Activated T-helper 1 cell treated with anti-CD3 and anti-CD28 coated beads, Interleukin-12 subunit alpha, Interleukin-12 subunit beta, Interleukin-2, Interleukin-4 antibody, amounts not matched to agents 30 ng/mL and 10 ng/mL and 1 ng/mL, durations not matched to agents 14 hours and 24 hours and 36 hours (primary cell): ENCODE results near the gene AFF1. TPM values are rescaled to one million over a fixed set of nuclear protein-coding genes. Genes with fewer than 3 reads are reported as not detected.
"Not testable (repeated sequence)": the region's sequence is repeated elsewhere in the genome, so short reads cannot be mapped to it uniquely, and the experiment has no call there.

Experiments used
- DNase-seq: peaks from one replicate; pipeline ENCODE4 v3.0.0; 2021; ENCODE audit warnings: low spot score
- H3K27ac Mint-ChIP-seq: one replicate; pipeline ENCODE4 v1.8.0; 2021; ENCODE audit warnings: mild to moderate bottlenecking, mixed read lengths
- H3K27me3 Mint-ChIP-seq: one replicate; pipeline ENCODE4 v1.8.0; 2022; ENCODE audit warnings: mild to moderate bottlenecking, moderate library complexity, mixed read lengths; ENCODE audit not compliant: insufficient read depth
- H3K36me3 Mint-ChIP-seq: one replicate; pipeline ENCODE4 v1.8.0; 2021; ENCODE audit warnings: low read depth, mixed read lengths
- H3K4me1 Mint-ChIP-seq: one replicate; pipeline ENCODE4 v1.8.0; 2021; ENCODE audit warnings: low read depth, mixed read lengths
- H3K4me3 Mint-ChIP-seq: one replicate; pipeline ENCODE4 v1.8.0; 2021; ENCODE audit warnings: mild to moderate bottlenecking, moderate library complexity, mixed read lengths
- H3K9me3 Mint-ChIP-seq: one replicate; pipeline ENCODE4 v1.8.0; 2021; ENCODE audit warnings: mixed read lengths
- intact Hi-C: fragments of 100-400 bp; cut with micrococcal nuclease; formaldehyde crosslinking; loops from one replicate; pipeline ENCODE4 v1.15.1; 2024
- total RNA-seq: library from RNA; stranded (reverse); gene quantifications from 2 replicates; pipeline ENCODE4 v1.2.3, GENCODE V29; 2022

The AFF1 gene
- total RNA-seq, 1 donor from 2014 or later: 47.0 TPM

DNA sequence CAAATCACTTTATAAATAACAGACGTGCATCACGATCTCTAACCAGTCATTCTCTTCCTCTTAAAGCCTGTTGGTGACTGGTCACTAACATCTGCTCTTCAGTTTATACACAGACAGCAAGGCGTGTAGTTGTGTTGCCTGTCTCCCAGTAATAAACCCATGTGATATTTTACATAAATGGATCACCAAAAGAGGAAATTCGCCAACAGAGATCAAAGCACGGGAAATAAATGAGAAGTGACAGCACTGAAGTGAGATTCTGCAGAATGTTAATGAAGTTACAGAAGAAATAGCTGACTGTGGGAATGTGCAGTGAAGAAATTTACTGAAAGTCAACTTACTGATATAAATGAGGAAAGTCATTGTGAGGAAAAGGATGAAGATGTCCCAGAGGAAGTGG is 47.0 kb downstream of the AFF1 start:
- Mint-ChIP-seq H3K36me3 (peaks cover 10% of the 10 kb centered on the region), H3K4me3 (no peak overlapping the region), H3K27me3 (no peaks in the 10 kb centered on the region), H3K27ac (no peak overlapping the region), H3K9me3 (no peaks in the 10 kb centered on the region), H3K4me1 (peaks cover 23% of the 10 kb centered on the region)
- intact Hi-C loops: no loop called here
- no peak for DNase-seq

DNA sequence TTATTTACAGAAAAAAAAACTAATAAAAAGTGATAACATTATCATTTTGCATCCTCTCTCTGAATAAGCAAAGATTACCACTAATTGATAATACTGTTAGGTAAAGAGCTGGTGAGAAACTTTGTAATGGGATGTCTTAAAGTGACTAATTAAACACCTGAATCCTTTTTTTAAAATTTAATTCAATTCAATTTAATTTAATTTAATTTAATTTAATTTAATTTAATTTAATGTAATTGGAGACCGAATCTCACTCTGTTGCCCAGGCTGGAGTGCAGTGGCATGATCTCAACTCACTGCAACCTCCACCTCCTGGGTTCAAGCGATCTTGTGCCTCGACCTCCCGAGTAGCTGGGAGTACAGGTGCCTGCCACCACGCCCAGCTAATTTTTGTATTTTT is 51.0 kb downstream of the AFF1 start:
- H3K4me3 Mint-ChIP-seq, DNase-seq, H3K27ac Mint-ChIP-seq, intact Hi-C loops, H3K36me3 Mint-ChIP-seq, H3K9me3 Mint-ChIP-seq, H3K27me3 Mint-ChIP-seq: not testable (repeated sequence)
- peaks cover 11% of the 10 kb centered on the region for H3K4me1 Mint-ChIP-seq

DNA sequence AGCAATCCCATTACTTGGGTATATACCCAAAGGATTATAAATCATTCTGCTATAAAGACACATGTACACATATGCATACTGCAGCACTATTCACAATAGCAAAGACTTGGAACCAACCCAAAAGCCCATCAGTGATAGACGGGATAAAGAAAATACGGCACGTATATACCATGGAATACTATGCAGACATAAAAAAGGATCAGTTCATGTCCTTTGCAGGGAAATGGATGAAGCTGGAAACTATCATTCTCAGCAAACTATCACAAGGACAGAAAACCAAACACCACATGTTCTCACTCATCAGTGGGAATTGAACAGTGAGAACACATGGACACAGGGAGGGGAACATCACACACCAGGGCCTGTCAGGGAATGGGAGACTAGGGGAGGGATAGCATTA is 54.8 kb downstream of the AFF1 start:
- H3K4me1 Mint-ChIP-seq, intact Hi-C loops, H3K27ac Mint-ChIP-seq, H3K36me3 Mint-ChIP-seq, H3K9me3 Mint-ChIP-seq, DNase-seq, H3K27me3 Mint-ChIP-seq, H3K4me3 Mint-ChIP-seq: not testable (repeated sequence)

DNA sequence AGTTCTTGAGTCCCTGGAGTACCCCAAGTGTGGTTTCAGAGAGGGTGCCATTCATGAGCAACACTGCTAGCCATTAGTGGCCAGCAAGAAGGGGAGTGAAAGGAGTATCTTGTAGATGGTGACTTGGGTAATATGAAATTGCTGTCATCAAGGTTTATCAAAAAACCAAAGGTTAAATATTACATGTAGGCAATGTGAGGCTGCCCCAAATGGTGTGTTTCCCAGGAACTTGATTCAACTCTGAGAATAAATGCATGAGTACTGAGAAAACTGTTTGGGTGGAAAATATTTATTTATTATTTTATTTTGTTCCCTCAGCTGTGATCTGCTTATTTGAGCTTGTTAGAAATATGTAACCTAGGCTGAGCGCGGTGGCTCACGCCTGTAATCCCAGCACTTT is 55.7 kb downstream of the AFF1 start:
- intact Hi-C loops: no loop called here
- Mint-ChIP-seq H3K4me3 (no peak overlapping the region), H3K9me3 (no peaks in the 10 kb centered on the region), H3K27me3 (no peaks in the 10 kb centered on the region), H3K27ac (no peak overlapping the region), H3K4me1 (no peaks in the 10 kb centered on the region), H3K36me3 (peaks cover 5% of the 10 kb centered on the region)
- DNase-seq: no peak

DNA sequence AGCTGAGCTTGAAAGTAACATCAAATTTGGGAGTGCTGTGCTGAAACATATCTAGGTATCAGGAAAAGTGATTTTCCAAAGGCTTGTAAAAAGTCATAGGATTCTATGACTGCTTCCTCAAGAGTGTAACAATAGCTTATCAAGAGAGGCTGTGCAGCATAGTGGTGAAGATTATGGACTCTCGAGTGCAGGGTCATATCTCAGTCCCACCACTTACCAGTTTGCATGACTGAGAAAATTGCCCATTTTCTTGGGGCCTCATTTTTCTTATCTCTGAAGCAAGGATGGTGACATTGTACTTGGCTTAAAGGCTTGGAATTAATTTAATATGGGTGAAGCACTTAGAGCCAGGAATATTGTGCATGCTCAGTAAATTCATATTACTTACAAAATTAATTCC is 57.2 kb downstream of the AFF1 start:
- DNase-seq: no peak
- intact Hi-C loops: no loop called here
- Mint-ChIP-seq H3K27ac (no peak overlapping the region), H3K36me3 (peaks cover 7% of the 10 kb centered on the region), H3K9me3 (no peaks in the 10 kb centered on the region), H3K4me3 (no peak overlapping the region), H3K4me1 (no peaks in the 10 kb centered on the region), H3K27me3 (no peaks in the 10 kb centered on the region)

DNA sequence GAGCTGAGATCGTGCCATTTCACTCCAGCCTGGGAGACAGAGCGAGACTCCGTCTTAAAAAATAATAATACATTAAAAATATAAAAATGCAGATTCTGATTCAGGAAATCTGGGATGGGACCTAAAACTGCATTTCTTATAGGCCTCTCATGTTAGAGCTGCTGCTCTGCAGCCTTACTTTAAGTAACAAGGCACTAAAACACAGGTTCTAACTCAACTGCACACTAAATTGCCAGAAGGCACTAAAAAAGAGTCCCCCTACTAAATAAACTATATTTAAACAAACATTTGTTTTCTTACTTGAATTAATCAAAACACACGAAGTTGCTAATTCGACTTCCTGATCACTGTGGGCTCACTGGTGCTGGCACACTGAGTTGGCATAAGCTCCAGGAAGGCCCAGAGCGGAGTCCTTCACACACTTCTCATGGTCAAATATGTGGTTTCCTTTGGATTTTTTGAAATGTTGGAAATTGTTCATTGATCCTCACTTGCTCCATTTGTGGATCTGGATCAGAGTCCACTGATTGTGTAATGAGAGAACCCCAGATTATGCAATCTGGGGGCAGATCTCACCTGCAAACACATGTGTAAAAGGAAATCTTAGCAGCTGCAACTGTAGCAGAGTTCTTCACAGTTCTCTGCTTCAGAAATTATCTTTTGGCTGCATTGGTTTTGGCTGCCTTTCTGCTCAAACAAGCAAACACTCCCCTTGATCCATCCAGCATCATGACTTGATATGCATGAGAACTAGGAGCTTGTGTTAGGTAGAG is 59.3 kb downstream of the AFF1 start:
- no peaks in the 10 kb centered on the region for H3K9me3 Mint-ChIP-seq
- no peaks in the 10 kb centered on the region for H3K27me3 Mint-ChIP-seq
- H3K36me3 Mint-ChIP-seq: peaks cover 9% of the 10 kb centered on the region
- no peak overlapping the region for H3K27ac Mint-ChIP-seq
- DNase-seq: no peak
- intact Hi-C loops: no loop called here
- no peak overlapping the region for H3K4me3 Mint-ChIP-seq
- peaks cover 5% of the 10 kb centered on the region for H3K4me1 Mint-ChIP-seq

DNA sequence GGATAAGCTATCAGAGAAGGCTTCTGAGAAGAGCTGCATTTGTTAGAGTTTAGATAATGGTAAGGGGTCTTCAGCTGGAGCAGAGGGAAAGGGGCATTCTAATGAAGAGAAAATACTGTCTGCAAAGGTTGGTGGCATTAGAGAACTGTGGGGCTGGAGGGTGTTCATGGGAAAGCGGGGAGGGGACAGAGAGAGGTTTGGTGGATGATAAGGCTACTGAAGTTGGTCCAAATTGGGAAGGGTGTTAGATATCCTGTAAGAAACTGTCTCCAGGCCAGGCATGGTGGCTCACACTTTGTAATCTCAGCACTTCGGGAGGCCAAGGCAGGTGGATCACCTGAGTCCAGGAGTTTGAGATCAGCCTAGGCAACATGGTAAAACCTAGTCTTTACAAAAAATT is 59.9 kb downstream of the AFF1 start:
- H3K36me3 Mint-ChIP-seq: peaks cover 9% of the 10 kb centered on the region
- H3K4me1 Mint-ChIP-seq: peaks cover 8% of the 10 kb centered on the region
- intact Hi-C loops: no loop called here
- no peak overlapping the region for H3K4me3 Mint-ChIP-seq
- no peak overlapping the region for H3K27ac Mint-ChIP-seq
- H3K27me3 Mint-ChIP-seq: no peaks in the 10 kb centered on the region
- no peaks in the 10 kb centered on the region for H3K9me3 Mint-ChIP-seq
- no peak for DNase-seq

DNA sequence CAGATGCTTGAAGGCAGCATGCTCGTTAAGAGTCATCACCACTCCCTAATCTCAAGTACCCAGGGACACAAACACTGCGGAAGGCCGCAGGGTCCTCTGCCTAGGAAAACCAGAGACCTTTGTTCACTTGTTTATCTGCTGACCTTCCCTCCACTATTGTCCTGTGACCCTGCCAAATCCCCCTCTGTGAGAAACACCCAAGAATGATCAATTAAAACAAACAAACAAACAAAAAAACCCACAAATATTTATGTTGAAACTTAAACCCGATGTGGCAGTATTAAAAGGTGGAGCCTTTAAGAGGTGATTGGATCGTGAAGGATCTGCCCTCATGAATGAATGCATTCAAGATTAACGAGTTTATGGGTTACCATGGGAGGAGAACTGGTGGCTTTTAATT is 61.7 kb downstream of the AFF1 start:
- H3K27ac Mint-ChIP-seq: not testable (repeated sequence)
- H3K4me1 Mint-ChIP-seq: peaks cover 20% of the 10 kb centered on the region

DNA sequence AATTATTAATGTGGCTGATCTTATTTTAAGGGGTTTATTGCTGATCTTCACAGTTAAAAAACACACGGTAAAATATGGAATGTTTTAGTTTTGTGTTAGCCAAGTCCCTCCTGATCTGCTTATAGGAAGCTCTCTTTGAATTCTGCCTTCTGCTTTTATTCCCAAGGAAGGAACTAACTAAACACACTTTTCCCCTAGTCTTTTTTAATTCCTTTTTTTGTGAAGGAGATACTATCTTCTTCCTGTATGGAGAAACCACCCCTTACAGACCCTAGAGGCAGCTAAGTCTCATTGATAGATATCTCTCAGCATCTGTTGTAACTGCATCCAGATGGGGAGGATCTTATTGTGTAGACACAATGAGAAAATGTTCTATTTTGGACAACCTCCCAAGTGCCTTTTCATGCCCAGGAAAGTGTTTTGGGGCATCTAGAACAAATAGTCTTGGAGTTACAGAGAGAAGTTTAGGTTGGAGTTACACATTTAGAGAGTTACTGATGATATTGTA is 64.4 kb downstream of the AFF1 start:
- peaks cover 11% of the 10 kb centered on the region for H3K36me3 Mint-ChIP-seq
- H3K4me3 Mint-ChIP-seq: no peak overlapping the region
- peaks cover 20% of the 10 kb centered on the region for H3K4me1 Mint-ChIP-seq
- H3K9me3 Mint-ChIP-seq: no peaks in the 10 kb centered on the region
- H3K27ac Mint-ChIP-seq: no peak overlapping the region
- intact Hi-C loops: no loop called here
- DNase-seq: no peak
- H3K27me3 Mint-ChIP-seq: no peaks in the 10 kb centered on the region

More for the DNA sequence above, 61.7 kb downstream of the AFF1 start:
- H3K27me3 Mint-ChIP-seq, H3K36me3 Mint-ChIP-seq, DNase-seq, H3K9me3 Mint-ChIP-seq, intact Hi-C loops, H3K4me3 Mint-ChIP-seq: not testable (repeated sequence)

DNA sequence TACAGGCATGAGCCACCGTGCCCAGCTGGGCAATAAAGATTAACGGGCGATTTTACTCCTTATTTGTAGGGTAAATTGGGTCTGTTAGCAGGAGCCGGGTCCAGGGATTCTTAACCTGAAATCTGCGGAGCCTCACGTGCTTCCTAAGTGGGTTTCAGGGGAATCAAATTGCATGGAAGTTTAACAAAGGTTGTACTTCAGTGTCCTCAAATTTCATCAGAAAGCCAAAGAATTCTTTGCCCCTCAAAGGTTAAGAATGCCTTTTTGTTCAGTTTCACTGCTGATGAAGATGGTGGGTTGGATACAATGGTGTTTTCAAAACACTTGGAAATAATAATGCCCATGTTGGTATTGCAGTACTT is 67.9 kb downstream of the AFF1 start:
- intact Hi-C loops: loop anchor here (10.0 kb wide), 2 partner anchors 1002 to 1282 kb away; partner anchors contain the start of genes PKD2 and PPM1K
- H3K36me3 Mint-ChIP-seq: peaks cover 7% of the 10 kb centered on the region
- DNase-seq: no peak
- no peaks in the 10 kb centered on the region for H3K27me3 Mint-ChIP-seq
- no peaks in the 10 kb centered on the region for H3K9me3 Mint-ChIP-seq
- H3K4me3 Mint-ChIP-seq: no peak overlapping the region
- H3K4me1 Mint-ChIP-seq: peaks cover 38% of the 10 kb centered on the region
- no peak overlapping the region for H3K27ac Mint-ChIP-seq

DNA sequence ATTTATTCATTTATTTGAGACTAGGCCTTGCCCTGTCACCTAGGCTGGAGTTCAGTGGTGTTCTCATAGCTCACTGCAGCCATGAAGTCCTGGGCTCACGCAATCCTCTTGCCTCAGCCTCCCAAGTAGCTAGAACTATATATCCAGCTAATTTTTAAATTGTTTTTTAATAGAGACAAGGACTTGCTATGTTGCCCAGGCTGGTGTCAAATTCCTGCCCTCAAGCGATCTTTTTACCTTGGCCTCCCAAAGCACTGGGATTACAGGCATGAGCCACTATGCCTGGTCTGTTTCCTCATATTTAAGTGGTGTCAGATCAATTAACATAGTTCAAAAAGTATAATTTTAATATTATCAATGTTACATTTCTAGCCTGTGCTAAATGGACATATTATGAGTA is 68.5 kb downstream of the AFF1 start:
- Mint-ChIP-seq H3K27me3 (no peaks in the 10 kb centered on the region), H3K27ac (no peak overlapping the region), H3K4me3 (no peak overlapping the region), H3K4me1 (peaks cover 44% of the 10 kb centered on the region), H3K36me3 (peaks cover 7% of the 10 kb centered on the region), H3K9me3 (no peaks in the 10 kb centered on the region)
- intact Hi-C loops: loop anchor here (10.0 kb wide), 2 partner anchors 1002 to 1282 kb away; partner anchors contain the start of genes PKD2 and PPM1K
- DNase-seq: no peak

DNA sequence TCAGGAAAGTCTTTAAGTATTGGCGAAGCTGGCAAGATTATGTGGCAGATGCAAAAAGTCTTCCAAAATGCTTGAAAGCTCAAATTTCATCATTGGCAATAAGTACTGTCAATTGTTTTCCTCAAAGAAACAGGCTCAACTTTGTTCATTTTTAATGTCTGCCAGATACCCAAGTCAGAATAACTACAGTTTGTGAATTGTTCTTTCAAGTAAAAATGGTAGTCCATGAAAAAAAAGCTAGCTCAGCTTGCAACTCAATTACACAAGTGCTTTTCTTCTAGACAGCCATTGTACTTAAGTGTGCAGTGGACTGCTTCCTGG is 70.5 kb downstream of the AFF1 start:
- intact Hi-C loops: loop anchor here (1.0 to 10.0 kb wide), 6 partner anchors 28 to 1279 kb away; partner anchors contain the start of genes PKD2 and PPM1K
- H3K36me3 Mint-ChIP-seq: peaks cover 2% of the 10 kb centered on the region

DNA sequence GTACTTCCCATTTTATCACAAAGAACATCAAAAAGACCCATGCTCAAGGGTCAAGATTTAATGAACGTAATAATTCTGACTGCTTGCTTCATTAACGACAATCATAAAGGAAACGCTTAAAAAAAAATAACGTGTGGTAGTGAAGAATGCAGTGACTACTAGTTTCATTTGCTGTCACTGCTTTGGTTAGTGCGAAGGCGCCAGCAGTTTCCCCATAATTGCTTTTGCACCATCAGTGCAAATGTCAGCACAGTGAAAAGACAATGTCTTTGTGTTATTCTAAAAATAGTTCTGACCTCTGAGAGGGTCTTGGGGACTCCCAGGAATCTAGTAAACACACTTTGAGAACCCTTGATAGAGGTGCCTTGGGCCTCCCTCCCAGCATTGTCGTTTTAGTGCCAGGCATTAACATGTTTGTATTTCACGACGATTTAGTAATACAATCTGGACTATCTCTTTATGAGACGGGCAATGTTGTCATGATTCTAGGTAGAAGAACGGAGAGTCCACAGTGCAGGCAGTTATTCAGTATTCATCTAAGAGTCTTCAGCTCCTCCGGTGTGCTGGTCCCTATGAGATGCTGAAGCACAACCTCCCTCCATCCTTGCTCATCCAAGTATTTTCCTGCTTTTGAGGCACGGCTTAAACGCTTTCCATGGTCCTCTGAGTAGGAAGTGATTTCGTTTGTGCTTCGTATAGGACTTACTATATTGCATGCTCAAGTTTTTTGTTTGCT is 71.0 kb downstream of the AFF1 start:
- intact Hi-C loops: loop anchor here (1.0 to 10.0 kb wide), 14 partner anchors 29 to 1451 kb away; partner anchors contain the start of genes HERC5, KLHL8, PKD2 and PPM1K
- Mint-ChIP-seq H3K4me3 (peak overlapping the region; percentile 98), H3K27me3 (no peaks in the 10 kb centered on the region), H3K27ac (peak overlapping the region; percentile 96), H3K4me1 (peaks cover 43% of the 10 kb centered on the region), H3K9me3 (no peaks in the 10 kb centered on the region), H3K36me3 (peaks cover 2% of the 10 kb centered on the region)
- DNase-seq: peak; percentile 28

More for the DNA sequence above, 70.5 kb downstream of the AFF1 start:
- H3K27ac Mint-ChIP-seq: peak overlapping the region; percentile 96
- H3K4me1 Mint-ChIP-seq: peaks cover 49% of the 10 kb centered on the region
- H3K27me3 Mint-ChIP-seq: no peaks in the 10 kb centered on the region
- no peaks in the 10 kb centered on the region for H3K9me3 Mint-ChIP-seq
- H3K4me3 Mint-ChIP-seq: peak overlapping the region; percentile 98
- no peak for DNase-seq
